ENCODE results near the gene CYSLTR2.

GRCh38 chr13:48750588-48751383, 97.1 kb downstream of the CYSLTR2 start:
- TF ChIP-seq CTCF (conservative IDR thresholded peaks at IDR 0.05 in 1 of 2, IDR thresholded peaks at IDR 0.05 in 1 of 2; ENCODE audit: low read depth in 1 of 2, low read length in 2 of 2): peak in 1 of 2 donors; percentile 22
- TF ChIP-seq EZH2 (IDR thresholded peaks at IDR 0.05; ENCODE audit: low read length, missing control alignments): no peak

Measured in fibroblast of lung (primary cell).